ENCODE data around the gene FAM107A.

FAM107A gene

GRCh38 chr3:58566398-58567250, 10.6 kb downstream of the FAM107A start:
- no peak for DNase-seq

- DNase-seq: no peak
Observed at GRCh38 chr3:58565621-58566397, 11.4 kb downstream of the FAM107A start.

GRCh38 chr3:58564456-58565160, 12.6 kb downstream of the FAM107A start:
- no peak for DNase-seq

- no peak for DNase-seq
Observed at GRCh38 chr3:58564054-58564453, 13.1 kb downstream of the FAM107A start.

GRCh38 chr3:58563386-58564035, 13.7 kb downstream of the FAM107A start:
- no peak for DNase-seq

GRCh38 chr3:58562498-58562897, 14.7 kb downstream of the FAM107A start:
- DNase-seq: no peak

GRCh38 chr3:58560771-58561311, 16.4 kb downstream of the FAM107A start:
- no peak for DNase-seq

GRCh38 chr3:58559586-58559985, 17.6 kb downstream of the FAM107A start:
- no peak for DNase-seq

GRCh38 chr3:58557491-58557890, 19.7 kb downstream of the FAM107A start:
- no peak for DNase-seq

- no peak for DNase-seq
Observed at GRCh38 chr3:58556761-58557221, 20.4 kb downstream of the FAM107A start.

GRCh38 chr3:58556001-58556400, 21.2 kb downstream of the FAM107A start:
- DNase-seq: no peak

GRCh38 chr3:58555203-58555602, 22.0 kb downstream of the FAM107A start:
- no peak for DNase-seq

GRCh38 chr3:58553003-58553402, 24.2 kb downstream of the FAM107A start:
- DNase-seq: no peak

GRCh38 chr3:58551636-58552180, 25.5 kb downstream of the FAM107A start:
- DNase-seq: no peak

- DNase-seq: no peak
Observed at GRCh38 chr3:58544541-58544940, 32.6 kb downstream of the FAM107A start.

GRCh38 chr3:58540176-58540858, 36.9 kb downstream of the FAM107A start:
- no peak for DNase-seq

- no peak for DNase-seq
Observed at GRCh38 chr3:58539626-58540025, 37.6 kb downstream of the FAM107A start.

- DNase-seq: no peak
Observed at GRCh38 chr3:58537412-58538301, 39.5 kb downstream of the FAM107A start.

GRCh38 chr3:58536501-58537411, 40.4 kb downstream of the FAM107A start, which contains the start of gene ACOX2:
TSS of gene ACOX2 (minus strand) at chr3:58537190. CDS start at chr3:58535106, 2,084 bp downstream.
- no peak for DNase-seq

Data from NK-92 treated with Interleukin-12 subunit alpha and Interleukin-12 subunit beta, amount 100 ng/mL, for 24 hours (cell line).